ENCODE data around the gene TRIO.

TRIO gene

DNA sequence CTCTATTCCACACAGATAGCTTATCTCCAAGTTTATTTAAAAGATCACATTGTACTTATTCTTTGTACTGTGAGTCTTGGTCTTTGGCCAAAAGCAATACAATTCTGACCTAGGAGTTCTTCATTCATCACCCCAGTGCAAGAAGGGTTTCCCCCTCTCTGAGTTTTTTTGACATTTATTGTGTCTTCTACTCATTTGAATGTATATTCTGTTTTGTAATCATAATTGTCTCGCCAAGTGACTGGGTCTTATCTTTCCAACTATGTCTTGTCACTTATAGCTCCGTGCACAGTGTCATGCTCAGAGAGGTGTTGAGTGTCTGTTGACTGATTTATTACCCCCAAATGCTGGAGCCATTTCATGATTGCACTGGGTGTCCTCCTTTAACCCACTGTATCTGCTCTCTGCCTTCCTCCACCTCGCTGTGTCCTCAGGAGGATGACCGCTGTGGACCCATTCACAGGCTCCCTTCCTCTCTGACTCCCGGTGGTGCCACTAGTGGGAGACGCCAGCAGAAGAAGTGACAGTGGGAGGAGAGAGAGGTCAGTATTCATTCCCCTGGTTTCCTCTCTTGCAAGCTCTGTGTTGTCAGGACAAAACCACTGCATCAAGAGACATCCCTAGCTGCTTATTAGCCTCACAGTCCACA is 11.2 kb upstream of the TRIO start (continued):
- TF ChIP-seq, protein P1, sequence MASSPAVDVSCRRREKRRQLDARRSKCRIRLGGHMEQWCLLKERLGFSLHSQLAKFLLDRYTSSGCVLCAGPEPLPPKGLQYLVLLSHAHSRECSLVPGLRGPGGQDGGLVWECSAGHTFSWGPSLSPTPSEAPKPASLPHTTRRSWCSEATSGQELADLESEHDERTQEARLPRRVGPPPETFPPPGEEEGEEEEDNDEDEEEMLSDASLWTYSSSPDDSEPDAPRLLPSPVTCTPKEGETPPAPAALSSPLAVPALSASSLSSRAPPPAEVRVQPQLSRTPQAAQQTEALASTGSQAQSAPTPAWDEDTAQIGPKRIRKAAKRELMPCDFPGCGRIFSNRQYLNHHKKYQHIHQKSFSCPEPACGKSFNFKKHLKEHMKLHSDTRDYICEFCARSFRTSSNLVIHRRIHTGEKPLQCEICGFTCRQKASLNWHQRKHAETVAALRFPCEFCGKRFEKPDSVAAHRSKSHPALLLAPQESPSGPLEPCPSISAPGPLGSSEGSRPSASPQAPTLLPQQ (tag by site-specific recombination; IDR thresholded peaks at IDR 0.05), result peak; percentile 79; the same call in 1 of the 2 replicates
- no peak for TF ChIP-seq ZNF645 (tag by site-specific recombination; IDR thresholded peaks at IDR 0.05)
- no peak for TF ChIP-seq ZNF473 (tag by site-specific recombination; IDR thresholded peaks at IDR 0.05)
- 0 out of 2 replicates have a peak, but pooled peaks have one; percentile 55 for TF ChIP-seq BCL11B (tag by site-specific recombination; IDR thresholded peaks at IDR 0.05; ENCODE audit: low read depth)
- TF ChIP-seq ZNF366 (tag by site-specific recombination; conservative IDR thresholded peaks at IDR 0.05), result peak; percentile 84
- TF ChIP-seq GLI2 (tag by site-specific recombination; IDR thresholded peaks at IDR 0.05; ENCODE audit: borderline replicate concordance, low read depth), result peak; percentile 86
- TF ChIP-seq ZBTB10 (tag by site-specific recombination; IDR thresholded peaks at IDR 0.05), result no peak
- peak; percentile 64; the same call in 1 of the 2 replicates for TF ChIP-seq PRDM1 (tag by site-specific recombination; IDR thresholded peaks at IDR 0.05)
- TF ChIP-seq ZNF354C (tag by site-specific recombination; IDR thresholded peaks at IDR 0.05; ENCODE audit: borderline replicate concordance, low read depth), result no peak
- peak; percentile 54; the same call in 1 of the 2 replicates for TF ChIP-seq ZNF600 (tag by site-specific recombination; IDR thresholded peaks at IDR 0.05)
- no peak for TF ChIP-seq ZNF555 (tag by site-specific recombination; conservative IDR thresholded peaks at IDR 0.05)
- TF ChIP-seq ZNF513 (tag by site-specific recombination; IDR thresholded peaks at IDR 0.05), result peak; percentile 53
- TF ChIP-seq TRIM28 (IDR thresholded peaks at IDR 0.05; ENCODE audit: borderline replicate concordance, low read length), result peak; percentile 72
- peak; percentile 52; the same call in 1 of the 2 replicates for TF ChIP-seq ZSCAN4 (tag by site-specific recombination; IDR thresholded peaks at IDR 0.05)
- TF ChIP-seq FEZF1 (tag by site-specific recombination; IDR thresholded peaks at IDR 0.05), result peak; percentile 98
- TF ChIP-seq ZNF76 (tag by site-specific recombination; IDR thresholded peaks at IDR 0.05; ENCODE audit: borderline replicate concordance, low read depth), result no peak
- no peak for TF ChIP-seq ZNF670 (tag by site-specific recombination; IDR thresholded peaks at IDR 0.05; ENCODE audit: low read depth)
- TF ChIP-seq ZBTB17 (tag by site-specific recombination; IDR thresholded peaks at IDR 0.05), result peak; percentile 67
- TF ChIP-seq ZNF660 (tag by site-specific recombination; IDR thresholded peaks at IDR 0.05), result no peak
- no peak for TF ChIP-seq ZNF302 (tag by site-specific recombination; IDR thresholded peaks at IDR 0.05; ENCODE audit: low read depth)
- TF ChIP-seq HIC1 (tag by site-specific recombination; IDR thresholded peaks at IDR 0.05), result peak; percentile 72
- TF ChIP-seq WT1 (tag by site-specific recombination; IDR thresholded peaks at IDR 0.05), result peak; percentile 96
- no peak for TF ChIP-seq SALL2 (tag by site-specific recombination; IDR thresholded peaks at IDR 0.05; ENCODE audit: borderline replicate concordance)
- no peak for TF ChIP-seq MYNN (tag by site-specific recombination; IDR thresholded peaks at IDR 0.05; ENCODE audit: borderline replicate concordance)
- TF ChIP-seq ZNF785 (tag by site-specific recombination; IDR thresholded peaks at IDR 0.05), result no peak
- TF ChIP-seq ZNF791 (tag by site-specific recombination; IDR thresholded peaks at IDR 0.05), result no peak
- peak; percentile 69 for TF ChIP-seq ZNF24 (tag by site-specific recombination; IDR thresholded peaks at IDR 0.05)
- TF ChIP-seq ZNF530 (tag by site-specific recombination; IDR thresholded peaks at IDR 0.05; ENCODE audit: low read depth), result no peak
- TF ChIP-seq ZSCAN30 (tag by site-specific recombination; IDR thresholded peaks at IDR 0.05), result peak; percentile 95
- TF ChIP-seq KLF10 (tag by site-specific recombination; IDR thresholded peaks at IDR 0.05), result peak; percentile 79
